K562 (cell line): Measurements from ENCODE around the gene IFNW1. TPM values are rescaled to one million over a fixed set of nuclear protein-coding genes. Genes with fewer than 3 reads are reported as not detected.

Experiments
- ARID1B ChIP-seq: fragments of 450-650 bp; IDR thresholded peaks from 2 replicates; pipeline ENCODE4 v1.6.1; 2016; ENCODE audit warnings: antibody characterized with exemption, mild to moderate bottlenecking, inconsistent platforms
- ARID2 ChIP-seq: fragments of 450-650 bp; IDR thresholded peaks from 2 replicates; pipeline ENCODE4 v1.6.1; 2017; ENCODE audit warnings: antibody characterized with exemption, mild to moderate bottlenecking
- DMBX1 ChIP-seq: fragments of 250-450 bp; sonication (Bioruptor Pico); IDR thresholded peaks from 2 replicates; pipeline ENCODE4 v1.8.0; 2022; ENCODE audit warnings: inconsistent platforms, mild to moderate bottlenecking, moderate library complexity, borderline replicate concordance
- FOXJ3 ChIP-seq: sonication (generic); formaldehyde crosslinking; IDR thresholded peaks from 2 replicates; pipeline ENCODE4 v1.4.0; 2020; ENCODE audit warnings: mild to moderate bottlenecking, missing genetic modification reagents
- HLTF ChIP-seq: fragments of 450-650 bp; IDR thresholded peaks from 2 replicates; pipeline ENCODE4 v1.6.1; 2016
- NFYB ChIP-seq: IDR thresholded peaks from 2 replicates; pipeline ENCODE4 v1.6.1; 2011; ENCODE audit warnings: mild to moderate bottlenecking, moderate library complexity; ENCODE audit not compliant: insufficient read length; ENCODE audit errors: extremely low read depth
- PCBP2 ChIP-seq: fragments of 200-400 bp; formaldehyde crosslinking; IDR thresholded peaks from 2 replicates; pipeline ENCODE4 v1.6.1; 2018; ENCODE audit warnings: low read length, low read depth, mild to moderate bottlenecking, moderate library complexity; ENCODE audit not compliant: poor library complexity, severe bottlenecking
- SAFB ChIP-seq: fragments of 200-400 bp; formaldehyde crosslinking; IDR thresholded peaks from 2 replicates; pipeline ENCODE4 v1.6.1; 2017; ENCODE audit warnings: low read depth, low read length, borderline replicate concordance
- ZNF561 ChIP-seq: fragments of 450-650 bp; formaldehyde crosslinking; conservative IDR thresholded peaks from 2 replicates; pipeline ENCODE4 v1.4.0; 2020; ENCODE audit warnings: mild to moderate bottlenecking, moderate library complexity
- polyA plus RNA-seq, 8 experiments: library from polyadenylated mRNA; depleted of rRNA in 4 of 8; stranded (reverse) in 5 of 8; unstranded in 3 of 8; fragments of >200 nt; fragmentation: Nextera tagmentation in 2 of 8; fragmentation: Illumina TruSeq in 1 of 8; extraction: Ambion mirVana in 2 of 8; extraction: Trizol in 1 of 8; gene quantifications; 2 replicates each; pipeline versions ENCODE4 v1.2.1 to v1.2.3, GENCODE V29; 2011 to 2014; ENCODE audit warnings: inconsistent platforms in 1 of 8, missing spikeins in 1 of 8
- total RNA-seq, 7 experiments: library from RNA; depleted of rRNA in 6 of 7; stranded (reverse); fragments of >200 nt in 6 of 7; fragmentation: Illumina TruSeq in 2 of 7; extraction: Trizol in 2 of 7; gene quantifications; 2 replicates each; pipeline versions ENCODE4 v1.2.1 to v1.2.3, GENCODE V29; 2011 to 2021; ENCODE audit warnings: low replicate concordance in 1 of 7
- TF ChIP-seq, protein P1 (sequence below): IDR thresholded peaks from 2 replicates; pipeline ENCODE4 v1.6.1; 2016; ENCODE audit warnings: missing genetic modification characterization, missing compliant biosample characterization
- TF ChIP-seq, protein P2 (sequence below): sonication (generic); formaldehyde crosslinking; IDR thresholded peaks from 2 replicates; pipeline ENCODE4 v1.8.0; 2022; ENCODE audit warnings: mild to moderate bottlenecking, missing genetic modification reagents, borderline replicate concordance
- TF ChIP-seq, protein P3 (sequence below): IDR thresholded peaks from 2 replicates; pipeline ENCODE4 v1.6.1; 2011; ENCODE audit warnings: borderline replicate concordance, low read depth, mild to moderate bottlenecking, moderate library complexity, low read length; ENCODE audit not compliant: insufficient read depth, poor library complexity, severe bottlenecking
- TF ChIP-seq, protein P4 (sequence below): sonication (generic); formaldehyde crosslinking; IDR thresholded peaks from 2 replicates; pipeline ENCODE4 v1.8.1; 2023; ENCODE audit warnings: mild to moderate bottlenecking, missing genetic modification reagents, moderate library complexity
- TF ChIP-seq, protein P5 (sequence below), 2 experiments: fragments of 450-650 bp; IDR thresholded peaks; 2 replicates each; pipeline ENCODE4 v1.6.1; 2018; ENCODE audit warnings: mild to moderate bottlenecking in 2 of 2, low read depth in 1 of 2; ENCODE audit not compliant: partially characterized antibody in 2 of 2

IFNW1 gene
- total and polyA plus RNA-seq, 9 of the 15 experiments (the other 6 are each of a cell fraction or from before 2014, with no cell fraction given) = not detected

DNA sequence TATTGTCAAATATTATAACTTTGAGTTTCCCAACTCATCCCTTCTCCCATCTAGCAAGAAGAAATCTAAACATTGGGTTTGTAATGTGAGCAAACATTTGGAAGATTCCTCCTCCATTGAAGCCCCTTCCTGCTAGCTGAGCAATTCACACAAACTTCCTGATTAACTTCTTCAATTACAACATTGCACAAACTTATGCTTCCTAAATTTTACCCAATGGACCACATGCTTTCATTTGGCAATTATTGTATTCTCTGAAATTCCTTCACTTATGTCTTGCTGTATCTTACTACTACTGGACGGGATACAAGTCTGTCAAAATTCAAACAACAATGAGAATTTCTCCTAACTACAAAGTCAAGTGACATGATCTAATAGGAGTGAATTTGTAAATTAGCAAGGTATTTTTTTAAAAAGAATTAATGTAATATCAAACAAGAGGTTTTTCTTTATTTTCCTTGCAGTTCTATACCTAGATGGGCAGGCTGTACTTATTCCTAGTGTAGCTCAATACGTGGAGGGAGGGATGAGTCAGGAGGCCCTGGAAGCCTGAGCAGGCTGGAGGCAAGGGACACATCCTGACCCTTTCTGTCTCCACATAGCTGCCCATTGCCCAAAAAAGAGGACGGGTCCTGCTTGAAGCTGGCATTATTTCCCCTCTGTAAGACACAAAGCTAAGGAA lies 11.8 kb upstream of the IFNW1 start (continued):
- TF ChIP-seq NFYB = no peak
- no peak for TF ChIP-seq DMBX1 (CRISPR knock-in tag)
- no peak for TF ChIP-seq HLTF
- TF ChIP-seq, protein P1, sequence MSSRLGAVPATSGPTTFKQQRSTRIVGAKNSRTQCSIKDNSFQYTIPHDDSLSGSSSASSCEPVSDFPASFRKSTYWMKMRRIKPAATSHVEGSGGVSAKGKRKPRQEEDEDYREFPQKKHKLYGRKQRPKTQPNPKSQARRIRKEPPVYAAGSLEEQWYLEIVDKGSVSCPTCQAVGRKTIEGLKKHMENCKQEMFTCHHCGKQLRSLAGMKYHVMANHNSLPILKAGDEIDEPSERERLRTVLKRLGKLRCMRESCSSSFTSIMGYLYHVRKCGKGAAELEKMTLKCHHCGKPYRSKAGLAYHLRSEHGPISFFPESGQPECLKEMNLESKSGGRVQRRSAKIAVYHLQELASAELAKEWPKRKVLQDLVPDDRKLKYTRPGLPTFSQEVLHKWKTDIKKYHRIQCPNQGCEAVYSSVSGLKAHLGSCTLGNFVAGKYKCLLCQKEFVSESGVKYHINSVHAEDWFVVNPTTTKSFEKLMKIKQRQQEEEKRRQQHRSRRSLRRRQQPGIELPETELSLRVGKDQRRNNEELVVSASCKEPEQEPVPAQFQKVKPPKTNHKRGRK (tag) = no peak
- no peak for TF ChIP-seq FOXJ3 (CRISPR knock-in tag)
- TF ChIP-seq, protein P2, sequence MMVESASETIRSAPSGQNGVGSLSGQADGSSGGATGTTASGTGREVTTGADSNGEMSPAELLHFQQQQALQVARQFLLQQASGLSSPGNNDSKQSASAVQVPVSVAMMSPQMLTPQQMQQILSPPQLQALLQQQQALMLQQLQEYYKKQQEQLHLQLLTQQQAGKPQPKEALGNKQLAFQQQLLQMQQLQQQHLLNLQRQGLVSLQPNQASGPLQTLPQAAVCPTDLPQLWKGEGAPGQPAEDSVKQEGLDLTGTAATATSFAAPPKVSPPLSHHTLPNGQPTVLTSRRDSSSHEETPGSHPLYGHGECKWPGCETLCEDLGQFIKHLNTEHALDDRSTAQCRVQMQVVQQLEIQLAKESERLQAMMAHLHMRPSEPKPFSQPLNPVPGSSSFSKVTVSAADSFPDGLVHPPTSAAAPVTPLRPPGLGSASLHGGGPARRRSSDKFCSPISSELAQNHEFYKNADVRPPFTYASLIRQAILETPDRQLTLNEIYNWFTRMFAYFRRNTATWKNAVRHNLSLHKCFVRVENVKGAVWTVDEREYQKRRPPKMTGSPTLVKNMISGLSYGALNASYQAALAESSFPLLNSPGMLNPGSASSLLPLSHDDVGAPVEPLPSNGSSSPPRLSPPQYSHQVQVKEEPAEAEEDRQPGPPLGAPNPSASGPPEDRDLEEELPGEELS (CRISPR knock-in tag) = no peak
- TF ChIP-seq, protein P3, sequence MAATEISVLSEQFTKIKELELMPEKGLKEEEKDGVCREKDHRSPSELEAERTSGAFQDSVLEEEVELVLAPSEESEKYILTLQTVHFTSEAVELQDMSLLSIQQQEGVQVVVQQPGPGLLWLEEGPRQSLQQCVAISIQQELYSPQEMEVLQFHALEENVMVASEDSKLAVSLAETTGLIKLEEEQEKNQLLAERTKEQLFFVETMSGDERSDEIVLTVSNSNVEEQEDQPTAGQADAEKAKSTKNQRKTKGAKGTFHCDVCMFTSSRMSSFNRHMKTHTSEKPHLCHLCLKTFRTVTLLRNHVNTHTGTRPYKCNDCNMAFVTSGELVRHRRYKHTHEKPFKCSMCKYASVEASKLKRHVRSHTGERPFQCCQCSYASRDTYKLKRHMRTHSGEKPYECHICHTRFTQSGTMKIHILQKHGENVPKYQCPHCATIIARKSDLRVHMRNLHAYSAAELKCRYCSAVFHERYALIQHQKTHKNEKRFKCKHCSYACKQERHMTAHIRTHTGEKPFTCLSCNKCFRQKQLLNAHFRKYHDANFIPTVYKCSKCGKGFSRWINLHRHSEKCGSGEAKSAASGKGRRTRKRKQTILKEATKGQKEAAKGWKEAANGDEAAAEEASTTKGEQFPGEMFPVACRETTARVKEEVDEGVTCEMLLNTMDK = no peak
- TF ChIP-seq, protein P4, sequence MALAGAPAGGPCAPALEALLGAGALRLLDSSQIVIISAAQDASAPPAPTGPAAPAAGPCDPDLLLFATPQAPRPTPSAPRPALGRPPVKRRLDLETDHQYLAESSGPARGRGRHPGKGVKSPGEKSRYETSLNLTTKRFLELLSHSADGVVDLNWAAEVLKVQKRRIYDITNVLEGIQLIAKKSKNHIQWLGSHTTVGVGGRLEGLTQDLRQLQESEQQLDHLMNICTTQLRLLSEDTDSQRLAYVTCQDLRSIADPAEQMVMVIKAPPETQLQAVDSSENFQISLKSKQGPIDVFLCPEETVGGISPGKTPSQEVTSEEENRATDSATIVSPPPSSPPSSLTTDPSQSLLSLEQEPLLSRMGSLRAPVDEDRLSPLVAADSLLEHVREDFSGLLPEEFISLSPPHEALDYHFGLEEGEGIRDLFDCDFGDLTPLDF = no peak
- TF ChIP-seq PCBP2 = no peak
- TF ChIP-seq ZNF561 (CRISPR knock-in tag) = no peak
- TF ChIP-seq SAFB = no peak
- no peak for TF ChIP-seq ARID1B
- TF ChIP-seq ARID2 = no peak
- TF ChIP-seq, protein P5, sequence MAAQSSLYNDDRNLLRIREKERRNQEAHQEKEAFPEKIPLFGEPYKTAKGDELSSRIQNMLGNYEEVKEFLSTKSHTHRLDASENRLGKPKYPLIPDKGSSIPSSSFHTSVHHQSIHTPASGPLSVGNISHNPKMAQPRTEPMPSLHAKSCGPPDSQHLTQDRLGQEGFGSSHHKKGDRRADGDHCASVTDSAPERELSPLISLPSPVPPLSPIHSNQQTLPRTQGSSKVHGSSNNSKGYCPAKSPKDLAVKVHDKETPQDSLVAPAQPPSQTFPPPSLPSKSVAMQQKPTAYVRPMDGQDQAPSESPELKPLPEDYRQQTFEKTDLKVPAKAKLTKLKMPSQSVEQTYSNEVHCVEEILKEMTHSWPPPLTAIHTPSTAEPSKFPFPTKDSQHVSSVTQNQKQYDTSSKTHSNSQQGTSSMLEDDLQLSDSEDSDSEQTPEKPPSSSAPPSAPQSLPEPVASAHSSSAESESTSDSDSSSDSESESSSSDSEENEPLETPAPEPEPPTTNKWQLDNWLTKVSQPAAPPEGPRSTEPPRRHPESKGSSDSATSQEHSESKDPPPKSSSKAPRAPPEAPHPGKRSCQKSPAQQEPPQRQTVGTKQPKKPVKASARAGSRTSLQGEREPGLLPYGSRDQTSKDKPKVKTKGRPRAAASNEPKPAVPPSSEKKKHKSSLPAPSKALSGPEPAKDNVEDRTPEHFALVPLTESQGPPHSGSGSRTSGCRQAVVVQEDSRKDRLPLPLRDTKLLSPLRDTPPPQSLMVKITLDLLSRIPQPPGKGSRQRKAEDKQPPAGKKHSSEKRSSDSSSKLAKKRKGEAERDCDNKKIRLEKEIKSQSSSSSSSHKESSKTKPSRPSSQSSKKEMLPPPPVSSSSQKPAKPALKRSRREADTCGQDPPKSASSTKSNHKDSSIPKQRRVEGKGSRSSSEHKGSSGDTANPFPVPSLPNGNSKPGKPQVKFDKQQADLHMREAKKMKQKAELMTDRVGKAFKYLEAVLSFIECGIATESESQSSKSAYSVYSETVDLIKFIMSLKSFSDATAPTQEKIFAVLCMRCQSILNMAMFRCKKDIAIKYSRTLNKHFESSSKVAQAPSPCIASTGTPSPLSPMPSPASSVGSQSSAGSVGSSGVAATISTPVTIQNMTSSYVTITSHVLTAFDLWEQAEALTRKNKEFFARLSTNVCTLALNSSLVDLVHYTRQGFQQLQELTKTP (IDR thresholded peaks at IDR 0.05; ENCODE audit: low read depth in 1 of 2, partially characterized antibody in 2 of 2) = no peak
